HCT116 (cell line): Measurements from ENCODE around the gene KIF5C. TPM values are rescaled to one million over a fixed set of nuclear protein-coding genes. Genes with fewer than 3 reads are reported as not detected.

Experiments used
- ATAC-seq: fragments of 200-7000 bp; cut with Tn5 transposase; 2 replicates; pipeline ENCODE4 v1.9.1; 2020; ENCODE audit warnings: mild to moderate bottlenecking, moderate library complexity
- BruUV-seq: library from RNA; stranded (reverse); fragments of 400-500 nt; replicated peaks from 2 replicates; lab custom pipeline; 2021; lab: Mats Ljungman, UMichigan
- CTCF ChIA-PET: fragments of 300-600 bp; sonication (Branson Sonifier 250); formaldehyde crosslinking; loops from one replicate; lab custom pipeline; 2021; ENCODE audit warnings: antibody characterized with exemption; lab: Charles Lee
- POLR2A ChIA-PET: fragments of 300-600, 350-600 bp; sonication (Branson Sonifier 250); formaldehyde crosslinking; loops from one replicate; lab custom pipeline; 2021; ENCODE audit warnings: antibody characterized with exemption; lab: Charles Lee
- RAD21 ChIA-PET, 2 experiments: fragments of 300-600 bp; sonication (Branson Sonifier 250); formaldehyde crosslinking; loops; one replicate each; lab custom pipeline; 2023; ENCODE audit warnings: low total read pairs in 2 of 2; ENCODE audit not compliant: uncharacterized antibody in 2 of 2, unreplicated experiment in 2 of 2, low non-redundant PET in 1 of 2; lab: Charles Lee
- DNase-seq: peaks from one replicate; pipeline ENCODE4 v3.0.0-alpha.2; 2010; ENCODE audit warnings: low read depth, low spot score
- H2AFZ ChIP-seq: fragments of 200-600 bp; shearing (Covaris generic), sonication (generic); 2 replicates; pipeline ENCODE4 v1.6.1; 2017; ENCODE audit warnings: low read depth, mixed run types, mixed read lengths, antibody characterized with exemption, low read length; ENCODE audit not compliant: poor library complexity, severe bottlenecking
- H3K27ac ChIP-seq: 2 replicates; pipeline ENCODE4 v1.5.1; 2012; ENCODE audit warnings: low read depth, low read length
- H3K27me3 ChIP-seq: fragments of 200-600 bp; sonication (generic); 2 replicates; pipeline ENCODE4 v1.6.1; 2016; ENCODE audit warnings: mixed run types, low read length, mixed read lengths; ENCODE audit not compliant: insufficient read depth
- H3K36me3 ChIP-seq, 2 experiments: fragments of 200-500 bp in 1 of 2; fragments of 200-600 bp in 1 of 2; sonication (Bioruptor generic) in 1 of 2; sonication (generic) in 1 of 2; 2 replicates each; pipeline versions ENCODE4 v1.5.1 to v1.6.1; 2014 to 2016; ENCODE audit warnings: low read length in 2 of 2, inconsistent platforms in 1 of 2, mixed read lengths in 1 of 2, mixed run types in 1 of 2; ENCODE audit not compliant: insufficient read depth in 2 of 2, control insufficient read depth in 1 of 2
- H3K4me1 ChIP-seq, 2 experiments: fragments of 200-600 bp in 1 of 2; sonication (generic) in 1 of 2; 2 replicates each; pipeline versions ENCODE4 v1.5.1 to v1.6.1; 2012 to 2017; ENCODE audit warnings: low read length in 2 of 2, inconsistent platforms in 1 of 2, mild to moderate bottlenecking in 1 of 2, mixed read lengths in 1 of 2, mixed run types in 1 of 2, moderate library complexity in 1 of 2; ENCODE audit not compliant: insufficient read depth in 2 of 2, control insufficient read depth in 1 of 2
- H3K4me2 ChIP-seq: fragments of 200-600 bp; sonication (generic); 2 replicates; pipeline ENCODE4 v1.6.1; 2017; ENCODE audit warnings: mixed run types, low read length, mixed read lengths
- H3K4me3 ChIP-seq, 2 experiments: fragments of 200-600 bp in 1 of 2; sonication (generic) in 1 of 2; replicated peaks in 1 of 2; 2 replicates each; pipeline ENCODE4 v1.5.1; 2011 to 2016; ENCODE audit warnings: low read length in 2 of 2, control low read depth in 1 of 2, low read depth in 1 of 2, mild to moderate bottlenecking in 1 of 2, mixed read lengths in 1 of 2, mixed run types in 1 of 2
- H3K79me2 ChIP-seq: fragments of 200-600 bp; sonication (generic); 2 replicates; pipeline ENCODE4 v1.6.1; 2017; ENCODE audit warnings: mild to moderate bottlenecking, mixed run types, low read length, moderate library complexity, mixed read lengths; ENCODE audit not compliant: insufficient read depth
- H3K9ac ChIP-seq: fragments of 200-600 bp; sonication (generic); 2 replicates; pipeline ENCODE4 v1.6.1; 2016; ENCODE audit warnings: low read length, mixed read lengths
- H3K9me2 ChIP-seq: fragments of 200-600 bp; sonication (generic), shearing (Covaris generic); 2 replicates; pipeline ENCODE4 v1.6.1; 2017; ENCODE audit warnings: mixed run types, mild to moderate bottlenecking, moderate library complexity; ENCODE audit not compliant: insufficient read depth
- H3K9me3 ChIP-seq, 2 experiments: fragments of 200-500 bp in 1 of 2; fragments of 200-600 bp in 1 of 2; sonication (Bioruptor generic) in 1 of 2; sonication (generic) in 1 of 2; 2 replicates each; pipeline ENCODE4 v1.6.1; 2014 to 2017; ENCODE audit warnings: low read length in 2 of 2, mixed read lengths in 2 of 2, inconsistent platforms in 1 of 2, low read depth in 1 of 2, mild to moderate bottlenecking in 1 of 2, mixed run types in 1 of 2, moderate library complexity in 1 of 2; ENCODE audit not compliant: control insufficient read depth in 1 of 2, insufficient read depth in 1 of 2
- H4K20me1 ChIP-seq: fragments of 200-600 bp; sonication (generic), shearing (Covaris generic); 2 replicates; pipeline ENCODE4 v1.6.1; 2017; ENCODE audit warnings: mixed run types, mild to moderate bottlenecking, moderate library complexity; ENCODE audit not compliant: insufficient read depth
- ELF1 ChIP-seq: IDR thresholded peaks from 2 replicates; pipeline ENCODE4 v1.6.1; 2012; ENCODE audit warnings: low read depth, borderline replicate concordance
- EZH2phosphoT487 ChIP-seq: fragments of 200-600 bp; IDR thresholded peaks from 2 replicates; pipeline ENCODE4 v1.6.1; 2018; ENCODE audit warnings: antibody characterized with exemption, borderline replicate concordance
- FOSL1 ChIP-seq: IDR thresholded peaks from 2 replicates; pipeline ENCODE4 v1.6.1; 2012; ENCODE audit warnings: low read depth
- POLR2A ChIP-seq: IDR thresholded peaks from 2 replicates; pipeline ENCODE4 v1.7.0; 2011; ENCODE audit warnings: borderline replicate concordance; ENCODE audit not compliant: insufficient read depth, insufficient read length; ENCODE audit errors: extremely low read depth
- RAD21 ChIP-seq: IDR thresholded peaks from 2 replicates; pipeline ENCODE4 v1.6.1; 2012; ENCODE audit warnings: low read depth, mild to moderate bottlenecking
- YY1 ChIP-seq: IDR thresholded peaks from 2 replicates; pipeline ENCODE4 v1.6.1; 2011; ENCODE audit warnings: low read length, low read depth, moderate library complexity, mild to moderate bottlenecking; ENCODE audit not compliant: insufficient replicate concordance; ENCODE audit errors: extremely low read depth
- intact Hi-C: fragments of 100-400 bp; cut with micrococcal nuclease; formaldehyde crosslinking; loops from 2 replicates; pipeline ENCODE4 v1.10.0; 2022
- total RNA-seq: library from RNA; stranded (reverse); gene quantifications from one replicate; pipeline ENCODE4 v1.2.1, GENCODE V29; 2021; ENCODE audit not compliant: unreplicated experiment

Gene KIF5C
- total RNA-seq, 1 experiment from 2014 or later, result 6.5 TPM

GRCh38 chr2:149006883-149007543, 132.0 kb downstream of the KIF5C start:
- no peaks in the 10 kb centered on the region; a peak in 1 of 4 replicates for H3K36me3 ChIP-seq
- no peaks in the 10 kb centered on the region for H3K9me2 ChIP-seq
- no peaks in the 10 kb centered on the region for H4K20me1 ChIP-seq
- intact Hi-C loops, result no loop called here
- H3K4me1 ChIP-seq, result no peaks in the 10 kb centered on the region
- no peak overlapping the region for H3K4me3 ChIP-seq
- BruUV-seq, result no TSS peak
- no peak overlapping the region for H3K27ac ChIP-seq
- POLR2A ChIA-PET, result no interaction called here
- RAD21 ChIA-PET, result no interaction called here
- TF ChIP-seq ELF1, result no peak
- H2AFZ ChIP-seq, result no peak overlapping the region
- H3K9me3 ChIP-seq, result no peaks in the 10 kb centered on the region
- no peaks in the 10 kb centered on the region for H3K27me3 ChIP-seq
- CTCF ChIA-PET, result no interaction called here
- H3K79me2 ChIP-seq, result no peaks in the 10 kb centered on the region
- H3K4me2 ChIP-seq, result no peak overlapping the region
- DNase-seq (no peak), ATAC-seq (no peak)
- H3K9ac ChIP-seq, result no peak overlapping the region

- no peaks in the 10 kb centered on the region; a peak in 1 of 4 replicates for H3K36me3 ChIP-seq
- TF ChIP-seq FOSL1 (no peak), YY1 (no peak), RAD21 (no peak), EZH2phosphoT487 (no peak), POLR2A (no peak)
- intact Hi-C loops, result no loop called here
- no TSS peak for BruUV-seq
- H3K4me3 ChIP-seq, result no peak overlapping the region
- DNase-seq (no peak), ATAC-seq (no peak)
- H4K20me1 ChIP-seq, result no peaks in the 10 kb centered on the region
- no peaks in the 10 kb centered on the region for H3K4me1 ChIP-seq
- no peak overlapping the region for H3K27ac ChIP-seq
- ChIA-PET CTCF (interaction anchor here (1.8 kb wide), 1 partner anchor 9 kb away, joined by 5 read pairs; no protein-coding TSS in a partner anchor), POLR2A (no interaction called here), RAD21 (no interaction called here)
- H3K27me3 ChIP-seq, result no peaks in the 10 kb centered on the region
- H2AFZ ChIP-seq, result no peak overlapping the region
- H3K9me3 ChIP-seq, result no peaks in the 10 kb centered on the region
- H3K4me2 ChIP-seq, result no peak overlapping the region
- H3K9me2 ChIP-seq, result no peaks in the 10 kb centered on the region
- no peak overlapping the region for H3K9ac ChIP-seq
- no peaks in the 10 kb centered on the region for H3K79me2 ChIP-seq
Observed at GRCh38 chr2:149008381-149008780, 133.4 kb downstream of the KIF5C start.
